Tibial nerve (tissue), 4 donors: Measurements from ENCODE around the gene PISD.

Experiments
- CTCF ChIP-seq, 5 experiments: fragments of 200-600 bp in 3 of 5; fragments of 450-650 bp in 2 of 5; sonication (generic) in 3 of 5; IDR thresholded peaks; one replicate each; pipeline ENCODE4 v1.5.1; 2016 to 2019; ENCODE audit warnings: antibody characterized with exemption in 5 of 5, mild to moderate bottlenecking in 3 of 5, moderate library complexity in 2 of 5
- EP300 ChIP-seq, 2 donors: sonication (generic); formaldehyde crosslinking; IDR thresholded peaks; one replicate each; pipeline ENCODE4 v1.6.1; 2017; ENCODE audit warnings: antibody characterized with exemption in 2 of 2, mild to moderate bottlenecking in 1 of 2
- POLR2A ChIP-seq, 2 donors: fragments of 450-650 bp; IDR thresholded peaks; one replicate each; pipeline ENCODE4 v1.6.1; 2017; ENCODE audit warnings: antibody characterized with exemption in 2 of 2, mild to moderate bottlenecking in 2 of 2, moderate library complexity in 2 of 2

GRCh38 chr22:31610611-31611010 is 51.4 kb downstream of the PISD start:
- TF ChIP-seq POLR2A (IDR thresholded peaks at IDR 0.05) (no peak), CTCF (IDR thresholded peaks at IDR 0.05) (no peak), EP300 (IDR thresholded peaks at IDR 0.05) (no peak)
